ENCODE data around the gene THAP11.

THAP11 gene

GRCh38 chr16:67883872-67884261 is 41.7 kb downstream of the THAP11 start:
- peak; percentile 81 for DNase-seq (ENCODE audit: low spot score)

DNA sequence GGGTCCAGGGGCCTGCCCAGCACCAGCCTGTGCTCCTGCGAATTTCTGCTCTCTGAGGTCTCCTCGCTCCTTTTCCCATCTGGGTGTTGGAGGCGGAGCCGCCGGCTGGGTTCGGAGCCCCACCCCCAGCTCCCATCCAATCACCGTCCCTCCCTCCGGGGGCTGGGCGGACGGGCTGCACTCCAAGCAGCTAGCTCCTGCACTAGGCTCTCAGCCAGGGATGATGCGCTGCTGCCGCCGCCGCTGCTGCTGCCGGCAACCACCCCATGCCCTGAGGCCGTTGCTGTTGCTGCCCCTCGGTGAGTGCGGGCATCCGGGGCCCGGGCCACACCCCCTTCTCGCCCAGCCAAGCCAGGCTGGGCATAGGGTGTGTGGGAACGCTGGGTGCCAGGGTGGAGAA is 42.6 kb downstream of the THAP11 start, which contains the start of gene NRN1L:
TSS of gene NRN1L (plus strand) at position 202 of the 400 bp plus-strand sequence. CDS start at position 221, 19 bp downstream.
- peak; percentile 98 for DNase-seq (ENCODE audit: low spot score)

DNA sequence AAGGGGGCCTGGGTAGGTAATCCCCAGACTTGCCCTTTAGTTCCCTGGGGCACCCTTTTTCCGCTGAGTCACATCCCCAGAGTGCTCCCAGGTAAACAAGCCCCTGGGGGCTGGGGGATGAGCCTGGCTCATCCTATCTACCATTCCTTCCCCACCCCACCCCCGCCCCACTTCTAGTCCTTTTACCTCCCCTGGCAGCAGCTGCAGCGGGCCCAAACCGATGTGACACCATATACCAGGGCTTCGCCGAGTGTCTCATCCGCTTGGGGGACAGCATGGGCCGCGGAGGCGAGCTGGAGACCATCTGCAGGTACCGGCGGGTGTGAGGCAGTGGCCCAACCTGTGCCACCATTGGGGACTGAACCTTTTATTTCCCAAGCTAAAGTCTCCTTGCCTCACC is 43.4 kb downstream of the THAP11 start:
- no peak for DNase-seq (ENCODE audit: low spot score)

DNA sequence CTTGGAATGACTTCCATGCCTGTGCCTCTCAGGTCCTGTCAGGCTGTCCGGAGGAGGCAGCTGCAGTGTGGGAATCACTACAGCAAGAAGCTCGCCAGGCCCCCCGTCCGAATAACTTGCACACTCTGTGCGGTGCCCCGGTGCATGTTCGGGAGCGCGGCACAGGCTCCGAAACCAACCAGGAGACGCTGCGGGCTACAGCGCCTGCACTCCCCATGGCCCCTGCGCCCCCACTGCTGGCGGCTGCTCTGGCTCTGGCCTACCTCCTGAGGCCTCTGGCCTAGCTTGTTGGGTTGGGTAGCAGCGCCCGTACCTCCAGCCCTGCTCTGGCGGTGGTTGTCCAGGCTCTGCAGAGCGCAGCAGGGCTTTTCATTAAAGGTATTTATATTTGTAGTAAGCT is 43.9 kb downstream of the THAP11 start:
- DNase-seq (ENCODE audit: low spot score), result no peak

- DNase-seq (ENCODE audit: low spot score), result no peak
Observed at GRCh38 chr16:67886387-67886786, 44.3 kb downstream of the THAP11 start.

GRCh38 chr16:67888331-67888730 is 46.2 kb downstream of the THAP11 start:
- no peak for DNase-seq (ENCODE audit: low spot score)

DNA sequence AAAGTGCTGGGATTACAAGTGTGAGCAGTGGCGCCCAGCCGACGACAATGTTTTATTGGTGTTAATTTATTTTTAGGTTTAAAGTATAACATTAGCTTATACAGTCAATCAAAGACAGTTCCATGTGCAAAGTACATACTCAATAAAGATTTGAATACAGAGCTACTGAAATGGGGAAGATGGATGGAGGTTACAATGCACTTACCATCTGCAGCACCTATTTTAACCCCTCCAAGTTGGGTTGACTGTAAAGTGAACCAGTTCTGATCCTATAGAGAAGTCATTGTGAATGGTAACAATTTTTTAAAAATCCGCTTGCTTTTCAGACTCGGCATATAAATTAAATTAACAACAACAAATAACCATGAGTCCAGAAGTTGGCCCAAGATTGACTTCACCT is 50.3 kb downstream of the THAP11 start:
- DNase-seq (ENCODE audit: low spot score), result no peak

DNA sequence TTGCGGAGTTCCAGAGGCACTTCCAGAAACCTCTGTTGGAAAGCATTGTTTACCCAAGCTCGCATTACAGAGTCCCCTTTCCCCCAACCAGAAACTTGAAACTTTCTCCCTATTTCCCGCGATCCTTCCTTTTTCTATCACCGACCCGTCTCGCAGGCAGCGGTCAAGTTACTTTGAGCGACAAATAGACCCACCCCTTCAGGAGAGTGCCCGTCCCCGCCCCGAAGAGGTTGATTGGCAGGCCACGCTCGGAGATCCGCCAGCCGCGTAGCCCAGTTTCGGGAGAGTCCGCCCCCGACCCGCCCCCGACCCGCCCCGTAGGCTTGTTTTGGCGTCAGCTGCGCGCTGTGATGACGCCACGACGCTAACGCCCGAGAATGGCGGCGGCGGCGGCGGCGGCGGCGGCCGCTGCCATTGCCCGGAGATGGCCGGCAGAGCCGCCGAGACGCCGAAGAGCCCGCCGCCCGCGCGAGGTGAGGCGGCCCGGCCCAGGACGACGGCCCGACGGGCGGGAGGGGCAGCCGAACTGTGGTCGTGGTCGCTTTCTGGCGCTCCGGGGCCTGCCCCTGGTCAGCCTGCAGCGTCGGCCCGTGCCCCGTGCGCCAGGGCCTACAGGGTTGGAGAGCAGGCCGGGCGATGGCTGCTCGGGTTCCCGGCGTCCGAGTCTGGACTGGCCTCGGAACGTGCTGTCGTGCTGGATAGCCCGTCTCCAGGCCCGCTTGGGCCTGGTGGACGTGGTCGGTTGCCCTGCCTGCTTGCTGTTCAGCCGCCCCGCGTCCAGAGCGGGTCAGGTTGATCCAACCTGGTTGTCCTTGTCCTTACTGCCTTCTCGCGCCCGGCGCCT is 51.0 kb downstream of the THAP11 start, which contains the start of gene PSKH1:
TSS of gene PSKH1 (plus strand) at position 356 of the 844 bp plus-strand sequence. CDS start 15,496 bp downstream, outside the sequence.
- peak; percentile 99 for DNase-seq (ENCODE audit: low spot score)

Measured in AG08396 (cell line).